Immature natural killer cell (primary cell): ENCODE data around the gene AANAT. TPM values are rescaled to one million over a fixed set of nuclear protein-coding genes. Genes with fewer than 3 reads are reported as not detected.

Experiments used
- DNase-seq, 3 donors: peaks; one replicate each; pipeline ENCODE4 v3.0.0; 2022; ENCODE audit warnings: mixed read lengths in 1 of 3
- H3K27ac Mint-ChIP-seq, 6 donors: one replicate each; pipeline ENCODE4 v1.8.0; 2020; ENCODE audit warnings: mixed read lengths in 6 of 6, mild to moderate bottlenecking in 5 of 6, inconsistent platforms in 4 of 6, moderate library complexity in 3 of 6
- H3K27me3 Mint-ChIP-seq, 3 donors: one replicate each; pipeline ENCODE4 v1.8.0; 2020 to 2021; ENCODE audit warnings: low read depth in 3 of 3, mild to moderate bottlenecking in 3 of 3, mixed read lengths in 3 of 3, moderate library complexity in 3 of 3, inconsistent platforms in 1 of 3
- H3K36me3 Mint-ChIP-seq, 3 donors: one replicate each; pipeline ENCODE4 v1.8.0; 2020; ENCODE audit warnings: mixed read lengths in 3 of 3, inconsistent platforms in 2 of 3, mild to moderate bottlenecking in 2 of 3
- H3K4me1 Mint-ChIP-seq, 2 donors: one replicate each; pipeline ENCODE4 v1.8.0; 2020; ENCODE audit warnings: inconsistent platforms in 2 of 2, mild to moderate bottlenecking in 2 of 2, mixed read lengths in 2 of 2, moderate library complexity in 1 of 2
- H3K4me3 Mint-ChIP-seq, 5 donors: one replicate each; pipeline ENCODE4 v1.8.0; 2020; ENCODE audit warnings: mild to moderate bottlenecking in 5 of 5, mixed read lengths in 5 of 5, inconsistent platforms in 3 of 5, moderate library complexity in 3 of 5
- H3K9me3 Mint-ChIP-seq, 6 donors: one replicate each; pipeline ENCODE4 v1.8.0; 2020; ENCODE audit warnings: mild to moderate bottlenecking in 6 of 6, mixed read lengths in 6 of 6, inconsistent platforms in 4 of 6, moderate library complexity in 3 of 6
- polyA plus RNA-seq, 3 donors: library from polyadenylated mRNA; unstranded; fragments of 300-500 nt; fragmentation: Illumina TruSeq; gene quantifications; one replicate each; pipeline ENCODE4 v1.2.3, GENCODE V29; 2021

AANAT gene
- polyA plus RNA-seq, 3 donors from 2014 or later = 0.34 TPM; not detected in 2

GRCh38 chr17:76515274-76515949 is 48.0 kb downstream of the AANAT start:
- Mint-ChIP-seq H3K9me3 (peaks cover 0 to 2% (median 0%) of the 10 kb centered on the region in 6 donors), H3K27ac (peak overlapping the region; percentile 93 to 99 (median 96)), H3K4me3 (peak overlapping the region; percentile 74 to 81 (median 76)), H3K36me3 (no peaks in the 10 kb centered on the region), H3K4me1 (peaks cover 64 to 70% of the 10 kb centered on the region in 2 donors), H3K27me3 (peaks cover 8 to 25% (median 20%) of the 10 kb centered on the region in 3 donors)
- peak; percentile 96 to 98 (median 98) for DNase-seq

GRCh38 chr17:76517638-76518038 is 50.2 kb downstream of the AANAT start:
- Mint-ChIP-seq H3K4me1 (peaks cover 45 to 51% of the 10 kb centered on the region in 2 donors), H3K27ac (peak overlapping the region; percentile 59 to 99 (median 90)), H3K9me3 (peaks cover 0 to 2% (median 0%) of the 10 kb centered on the region in 6 donors), H3K27me3 (peaks cover 12 to 28% (median 20%) of the 10 kb centered on the region in 3 donors), H3K36me3 (no peaks in the 10 kb centered on the region), H3K4me3 (peak overlapping the region in 2 of 5 donors; percentile 48 to 53)
- no peak for DNase-seq

GRCh38 chr17:76519048-76519966 is 51.9 kb downstream of the AANAT start:
- no peak for DNase-seq
- Mint-ChIP-seq H3K9me3 (peaks cover 0 to 2% (median 0%) of the 10 kb centered on the region in 6 donors), H3K4me1 (peaks cover 41 to 42% of the 10 kb centered on the region in 2 donors), H3K27me3 (peaks cover 12 to 20% (median 16%) of the 10 kb centered on the region in 3 donors), H3K36me3 (no peaks in the 10 kb centered on the region), H3K4me3 (no peak overlapping the region), H3K27ac (peak overlapping the region in 4 of 6 donors; percentile 78 to 88 (median 82))

Other genes starting within 250 kb of the AANAT start
- 1 to 10 TPM in 2 of 3 donors, under 1 TPM in 1; 0.69 to 3.0 (median 1.2) TPM for gene RNF157, start 227.1 kb upstream of the AANAT start, polyA plus RNA-seq
- 1 to 10 TPM; 1.5 to 4.5 (median 3.9) TPM for gene UBALD2, start 202.3 kb upstream of the AANAT start, polyA plus RNA-seq
- gene QRICH2, start 159.3 kb upstream of the AANAT start, polyA plus RNA-seq = under 1 TPM in 1 of 3 donors, not detected in 2; 0.28 TPM
- gene PRPSAP1, start 113.7 kb upstream of the AANAT start, polyA plus RNA-seq = 10 to 100 TPM; 59.8 to 87.6 (median 75.5) TPM
- 1 to 10 TPM; 3.3 to 7.6 (median 6.5) TPM for gene SPHK1, start 83.0 kb upstream of the AANAT start, polyA plus RNA-seq
- 10 to 100 TPM in 1 of 3 donors, 1 to 10 TPM in 1, under 1 TPM in 1; 0.19 to 14.3 (median 5.2) TPM for gene UBE2O, start 14.5 kb upstream of the AANAT start, polyA plus RNA-seq
- gene RHBDF2, start 33.8 kb downstream of the AANAT start, polyA plus RNA-seq = 10 to 100 TPM; 19.3 to 90.5 (median 23.6) TPM
- under 1 TPM in 2 of 3 donors, not detected in 1; 0.09 to 0.41 TPM for gene CYGB, start 70.1 kb downstream of the AANAT start, polyA plus RNA-seq
- gene PRCD, start 72.4 kb downstream of the AANAT start, polyA plus RNA-seq = 1 to 10 TPM; 2.8 to 5.3 (median 3.1) TPM
- under 1 TPM in 1 of 3 donors, not detected in 2; 0.24 TPM for gene ST6GALNAC2, start 118.3 kb downstream of the AANAT start, polyA plus RNA-seq
- gene ST6GALNAC1, start 176.2 kb downstream of the AANAT start, polyA plus RNA-seq = not detected
- gene MXRA7, start 243.4 kb downstream of the AANAT start, polyA plus RNA-seq = 10 to 100 TPM; 23.6 to 60.6 (median 56.7) TPM